Measurements from ENCODE around the gene ZNF133.

GRCh38 chr20:18310051-18310450, 21.7 kb downstream of the ZNF133 start:
- TF ChIP-seq EP300 (IDR thresholded peaks at IDR 0.05; ENCODE audit: borderline replicate concordance) (no peak), REST (IDR thresholded peaks at IDR 0.05; ENCODE audit: low read depth) (no peak), FOXM1 (IDR thresholded peaks at IDR 0.05; ENCODE audit: borderline replicate concordance, low read depth) (no peak), USF1 (IDR thresholded peaks at IDR 0.05) (no peak), MAX (IDR thresholded peaks at IDR 0.05) (no peak), ZBTB7A (IDR thresholded peaks at IDR 0.05; ENCODE audit: low read depth) (no peak), RAD21 (IDR thresholded peaks at IDR 0.05; ENCODE audit: low read depth) (no peak), NFIC (IDR thresholded peaks at IDR 0.05) (no peak), TCF12 (IDR thresholded peaks at IDR 0.05; ENCODE audit: low read depth) (no peak), CEBPB (IDR thresholded peaks at IDR 0.05) (no peak), TAF1 (IDR thresholded peaks at IDR 0.05; ENCODE audit: low read depth) (no peak)
